Measurements from ENCODE around the gene ZNF638. TPM values are rescaled to one million over a fixed set of nuclear protein-coding genes. Genes with fewer than 3 reads are reported as not detected.

Gene ZNF638
- polyA plus RNA-seq, 1 of the 3 experiments (the other 2 are of a cell fraction), result 28.1 TPM

- TF ChIP-seq FOSL2 (IDR thresholded peaks at IDR 0.05; ENCODE audit: borderline replicate concordance, low read depth), result no peak
- TF ChIP-seq, protein P1, sequence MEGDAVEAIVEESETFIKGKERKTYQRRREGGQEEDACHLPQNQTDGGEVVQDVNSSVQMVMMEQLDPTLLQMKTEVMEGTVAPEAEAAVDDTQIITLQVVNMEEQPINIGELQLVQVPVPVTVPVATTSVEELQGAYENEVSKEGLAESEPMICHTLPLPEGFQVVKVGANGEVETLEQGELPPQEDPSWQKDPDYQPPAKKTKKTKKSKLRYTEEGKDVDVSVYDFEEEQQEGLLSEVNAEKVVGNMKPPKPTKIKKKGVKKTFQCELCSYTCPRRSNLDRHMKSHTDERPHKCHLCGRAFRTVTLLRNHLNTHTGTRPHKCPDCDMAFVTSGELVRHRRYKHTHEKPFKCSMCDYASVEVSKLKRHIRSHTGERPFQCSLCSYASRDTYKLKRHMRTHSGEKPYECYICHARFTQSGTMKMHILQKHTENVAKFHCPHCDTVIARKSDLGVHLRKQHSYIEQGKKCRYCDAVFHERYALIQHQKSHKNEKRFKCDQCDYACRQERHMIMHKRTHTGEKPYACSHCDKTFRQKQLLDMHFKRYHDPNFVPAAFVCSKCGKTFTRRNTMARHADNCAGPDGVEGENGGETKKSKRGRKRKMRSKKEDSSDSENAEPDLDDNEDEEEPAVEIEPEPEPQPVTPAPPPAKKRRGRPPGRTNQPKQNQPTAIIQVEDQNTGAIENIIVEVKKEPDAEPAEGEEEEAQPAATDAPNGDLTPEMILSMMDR (IDR thresholded peaks at IDR 0.05), result no peak
These were observed 834 bp downstream of the ZNF638 start (continued) for GRCh38 chr2:71332435-71332796.

- H3K79me2 ChIP-seq (ENCODE audit: insufficient read depth), result peaks cover 70% of the 10 kb centered on the region
- DNase-seq, result no peak
- peak overlapping the region; percentile 92; the same call in 1 of the 2 replicates for H3K9ac ChIP-seq
- peak overlapping the region; percentile 91 to 94 for H3K4me3 ChIP-seq (ENCODE audit: low read depth in 2 of 2, low read length in 1 of 2)
- H3K27me3 ChIP-seq (ENCODE audit: insufficient read depth), result no peaks in the 10 kb centered on the region
- H4K20me1 ChIP-seq (ENCODE audit: insufficient read depth), result peaks cover 58% of the 10 kb centered on the region
- ChIA-PET CTCF (interaction anchor here (1.2 to 4.3 kb wide), 3 partner anchors 35 to 233 kb away, joined by 4 to 32 read pairs (median 4); no protein-coding TSS in a partner anchor), POLR2A (interaction anchor here (0.6 to 0.8 kb wide), 2 partner anchors 177 to 1039 kb away, joined by 3 read pairs; no protein-coding TSS in a partner anchor)
- no peak overlapping the region for H2AFZ ChIP-seq (ENCODE audit: low read depth)
- H3K4me1 ChIP-seq (ENCODE audit: control insufficient read depth in 1 of 2, insufficient read depth in 2 of 2, low read depth in 1 of 2, low read length in 1 of 2), result peaks cover 0 to 19% of the 10 kb centered on the region in 2 experiments; a peak in 3 of 4 replicates
- H3K27ac ChIP-seq (ENCODE audit: low read depth in 2 of 2, low read length in 1 of 2), result no peak overlapping the region
- H3K4me2 ChIP-seq, result peak overlapping the region; percentile 75
- no peaks in the 10 kb centered on the region for H3K9me3 ChIP-seq
- no peaks in the 10 kb centered on the region for H3K9me2 ChIP-seq
- WGBS (ENCODE audit: low lambda C conversion rate), result 77% methylated on average over 3 of the region's 3 CpGs
- TF ChIP-seq EP300 (IDR thresholded peaks at IDR 0.05; ENCODE audit: borderline replicate concordance in 1 of 2, low read depth in 1 of 2, low read length in 1 of 2) (no peak), POLR2AphosphoS5 (IDR thresholded peaks at IDR 0.05; ENCODE audit: low read depth, low read length) (no peak), NFIC (IDR thresholded peaks at IDR 0.05; ENCODE audit: borderline replicate concordance) (no peak), JUND (IDR thresholded peaks at IDR 0.05) (no peak), USF2 (IDR thresholded peaks at IDR 0.05; ENCODE audit: borderline replicate concordance, low read depth, low read length) (no peak), TEAD4 (IDR thresholded peaks at IDR 0.05; ENCODE audit: borderline replicate concordance, insufficient read depth) (no peak), EZH2phosphoT487 (IDR thresholded peaks at IDR 0.05; ENCODE audit: borderline replicate concordance, low read depth) (no peak), NRF1 (IDR thresholded peaks at IDR 0.05; ENCODE audit: low read depth, low read length) (no peak), PBX3 (IDR thresholded peaks at IDR 0.05) (no peak), RCOR1 (IDR thresholded peaks at IDR 0.05; ENCODE audit: low read length) (no peak), RAD21 (IDR thresholded peaks at IDR 0.05; ENCODE audit: low read length) (no peak), RXRA (IDR thresholded peaks at IDR 0.05; ENCODE audit: borderline replicate concordance, low read depth) (no peak), YY1 (IDR thresholded peaks at IDR 0.05; ENCODE audit: low read depth) (no peak)
- TF ChIP-seq, protein P2, sequence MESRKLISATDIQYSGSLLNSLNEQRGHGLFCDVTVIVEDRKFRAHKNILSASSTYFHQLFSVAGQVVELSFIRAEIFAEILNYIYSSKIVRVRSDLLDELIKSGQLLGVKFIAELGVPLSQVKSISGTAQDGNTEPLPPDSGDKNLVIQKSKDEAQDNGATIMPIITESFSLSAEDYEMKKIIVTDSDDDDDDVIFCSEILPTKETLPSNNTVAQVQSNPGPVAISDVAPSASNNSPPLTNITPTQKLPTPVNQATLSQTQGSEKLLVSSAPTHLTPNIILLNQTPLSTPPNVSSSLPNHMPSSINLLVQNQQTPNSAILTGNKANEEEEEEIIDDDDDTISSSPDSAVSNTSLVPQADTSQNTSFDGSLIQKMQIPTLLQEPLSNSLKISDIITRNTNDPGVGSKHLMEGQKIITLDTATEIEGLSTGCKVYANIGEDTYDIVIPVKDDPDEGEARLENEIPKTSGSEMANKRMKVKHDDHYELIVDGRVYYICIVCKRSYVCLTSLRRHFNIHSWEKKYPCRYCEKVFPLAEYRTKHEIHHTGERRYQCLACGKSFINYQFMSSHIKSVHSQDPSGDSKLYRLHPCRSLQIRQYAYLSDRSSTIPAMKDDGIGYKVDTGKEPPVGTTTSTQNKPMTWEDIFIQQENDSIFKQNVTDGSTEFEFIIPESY (IDR thresholded peaks at IDR 0.05; ENCODE audit: borderline replicate concordance, low read depth), result no peak
- peaks cover 2 to 9% of the 10 kb centered on the region in 2 experiments for H3K36me3 ChIP-seq (replicated peaks in 1 of 2; ENCODE audit: control insufficient read depth in 1 of 2, insufficient read depth in 2 of 2, low read length in 1 of 2)
- H3F3A ChIP-seq (replicated peaks; ENCODE audit: insufficient read depth), result no peaks in the 10 kb centered on the region
These were observed 2.0 kb downstream of the ZNF638 start for GRCh38 chr2:71333619-71334018.
